ENCODE measurements around the gene PROZ. TPM values are rescaled to one million over a fixed set of nuclear protein-coding genes. Genes with fewer than 3 reads are reported as not detected.
"Not testable (repeated sequence)": the region's sequence is repeated elsewhere in the genome, so short reads cannot be mapped to it uniquely, and the experiment has no call there.

Gene PROZ
- total RNA-seq, 4 donors from 2014 or later, result not detected

GRCh38 chr13:113157206-113157928 is 1.1 kb upstream of the PROZ start:
- no peak for DNase-seq (ENCODE audit: low spot score in 2 of 2)
- no peak for TF ChIP-seq EP300 (IDR thresholded peaks at IDR 0.05)
- TF ChIP-seq POLR2A (IDR thresholded peaks at IDR 0.05), result no peak
- no peak for TF ChIP-seq CTCF (IDR thresholded peaks at IDR 0.05)
- no peaks in the 10 kb centered on the region for H3K36me3 ChIP-seq

GRCh38 chr13:113158946-113159345 is 498 bp downstream of the PROZ start:
- no peak for DNase-seq (ENCODE audit: low spot score in 2 of 2)
- 62 to 69% methylated on average over 6 of the region's 7 CpGs for WGBS, 2 donors
- Histone ChIP-seq H3K36me3 (no peaks in the 10 kb centered on the region), H3K27me3 (peaks cover 0 to 51% of the 10 kb centered on the region in 2 donors), H3K4me3 (no peak overlapping the region), H3K27ac (no peak overlapping the region), H3K4me1 (peaks cover 0 to 3% (median 0%) of the 10 kb centered on the region in 4 donors), H3K9me3 (no peaks in the 10 kb centered on the region)
- no peak for TF ChIP-seq EP300 (IDR thresholded peaks at IDR 0.05)
- no peak for TF ChIP-seq POLR2A (IDR thresholded peaks at IDR 0.05)
- no peak for TF ChIP-seq CTCF (IDR thresholded peaks at IDR 0.05)

More at GRCh38 chr13:113157206-113157928, 1.1 kb upstream of the PROZ start:
- peaks cover 0 to 16% (median 7%) of the 10 kb centered on the region in 4 donors for H3K4me1 ChIP-seq
- WGBS, 2 donors, result 74 to 75% methylated on average over 12 of the region's 12 CpGs
- H3K9me3 ChIP-seq, result no peaks in the 10 kb centered on the region
- no peak overlapping the region for H3K27ac ChIP-seq
- peaks cover 0 to 38% of the 10 kb centered on the region in 2 donors for H3K27me3 ChIP-seq
- no peak overlapping the region for H3K4me3 ChIP-seq

GRCh38 chr13:113159701-113160100 is 1.3 kb downstream of the PROZ start:
- H3K9me3 ChIP-seq, result no peaks in the 10 kb centered on the region
- H3K27me3 ChIP-seq, result peaks cover 0 to 54% of the 10 kb centered on the region in 2 donors
- no peaks in the 10 kb centered on the region for H3K4me1 ChIP-seq
- no peak overlapping the region for H3K27ac ChIP-seq
- H3K36me3 ChIP-seq, result no peaks in the 10 kb centered on the region
- no peak for TF ChIP-seq POLR2A (IDR thresholded peaks at IDR 0.05)
- TF ChIP-seq CTCF (IDR thresholded peaks at IDR 0.05), result no peak
- TF ChIP-seq EP300 (IDR thresholded peaks at IDR 0.05), result no peak
- no peak for DNase-seq (ENCODE audit: low spot score in 2 of 2)
- H3K4me3 ChIP-seq, result no peak overlapping the region
- WGBS, 2 donors, result 79 to 84% methylated on average over 20 of the region's 20 CpGs

- DNase-seq (ENCODE audit: low spot score in 2 of 2), result no peak
- Histone ChIP-seq H3K9me3 (no peaks in the 10 kb centered on the region), H3K27me3 (peaks cover 0 to 54% of the 10 kb centered on the region in 2 donors), H3K27ac (no peak overlapping the region), H3K4me3 (no peak overlapping the region), H3K4me1 (no peaks in the 10 kb centered on the region), H3K36me3 (no peaks in the 10 kb centered on the region)
- WGBS, 2 donors, result 42 to 58% methylated on average over 9 to 12 of the region's 12 CpGs
- TF ChIP-seq POLR2A (IDR thresholded peaks at IDR 0.05), result no peak
- no peak for TF ChIP-seq EP300 (IDR thresholded peaks at IDR 0.05)
- TF ChIP-seq CTCF (IDR thresholded peaks at IDR 0.05), result no peak
Measured at GRCh38 chr13:113160983-113161382, 2.5 kb downstream of the PROZ start.

GRCh38 chr13:113161433-113161832 is 3.0 kb downstream of the PROZ start:
- no peaks in the 10 kb centered on the region for H3K4me1 ChIP-seq
- TF ChIP-seq POLR2A (IDR thresholded peaks at IDR 0.05) (no peak), CTCF (IDR thresholded peaks at IDR 0.05) (no peak)
- WGBS, 2 donors, result 38 to 45% methylated on average over 11 to 15 of the region's 16 CpGs
- no peak for DNase-seq (ENCODE audit: low spot score in 2 of 2)
- H3K9me3 ChIP-seq, result no peaks in the 10 kb centered on the region
- no peak overlapping the region for H3K4me3 ChIP-seq
- H3K27ac ChIP-seq, result no peak overlapping the region
- H3K36me3 ChIP-seq, result no peaks in the 10 kb centered on the region
- H3K27me3 ChIP-seq, result peaks cover 0 to 54% of the 10 kb centered on the region in 2 donors

GRCh38 chr13:113161975-113162374 is 3.5 kb downstream of the PROZ start:
- not testable (repeated sequence) for H3K4me1 ChIP-seq; H3K36me3 ChIP-seq; H3K27ac ChIP-seq; H3K4me3 ChIP-seq; DNase-seq (ENCODE audit: low spot score in 2 of 2); H3K9me3 ChIP-seq
- H3K27me3 ChIP-seq, result peaks cover 0 to 54% of the 10 kb centered on the region in 2 donors
- 47 to 80% methylated on average over 1 to 10 of the region's 13 CpGs for WGBS, 2 donors
